Astrocyte (in vitro differentiated cells and primary cell): ENCODE results near the gene GRK6.

ENCODE experiments used
- EZH2 ChIP-seq: IDR thresholded peaks from 2 replicates; pipeline ENCODE4 v1.6.1; 2012; ENCODE audit warnings: mild to moderate bottlenecking, low read length, inconsistent platforms; ENCODE audit not compliant: insufficient read depth
- TF ChIP-seq, protein P1 (sequence below): IDR thresholded peaks from 2 replicates; pipeline ENCODE4 v1.5.1; 2011; ENCODE audit warnings: low read depth, mild to moderate bottlenecking, inconsistent platforms, low read length, moderate library complexity; ENCODE audit not compliant: insufficient read depth

DNA sequence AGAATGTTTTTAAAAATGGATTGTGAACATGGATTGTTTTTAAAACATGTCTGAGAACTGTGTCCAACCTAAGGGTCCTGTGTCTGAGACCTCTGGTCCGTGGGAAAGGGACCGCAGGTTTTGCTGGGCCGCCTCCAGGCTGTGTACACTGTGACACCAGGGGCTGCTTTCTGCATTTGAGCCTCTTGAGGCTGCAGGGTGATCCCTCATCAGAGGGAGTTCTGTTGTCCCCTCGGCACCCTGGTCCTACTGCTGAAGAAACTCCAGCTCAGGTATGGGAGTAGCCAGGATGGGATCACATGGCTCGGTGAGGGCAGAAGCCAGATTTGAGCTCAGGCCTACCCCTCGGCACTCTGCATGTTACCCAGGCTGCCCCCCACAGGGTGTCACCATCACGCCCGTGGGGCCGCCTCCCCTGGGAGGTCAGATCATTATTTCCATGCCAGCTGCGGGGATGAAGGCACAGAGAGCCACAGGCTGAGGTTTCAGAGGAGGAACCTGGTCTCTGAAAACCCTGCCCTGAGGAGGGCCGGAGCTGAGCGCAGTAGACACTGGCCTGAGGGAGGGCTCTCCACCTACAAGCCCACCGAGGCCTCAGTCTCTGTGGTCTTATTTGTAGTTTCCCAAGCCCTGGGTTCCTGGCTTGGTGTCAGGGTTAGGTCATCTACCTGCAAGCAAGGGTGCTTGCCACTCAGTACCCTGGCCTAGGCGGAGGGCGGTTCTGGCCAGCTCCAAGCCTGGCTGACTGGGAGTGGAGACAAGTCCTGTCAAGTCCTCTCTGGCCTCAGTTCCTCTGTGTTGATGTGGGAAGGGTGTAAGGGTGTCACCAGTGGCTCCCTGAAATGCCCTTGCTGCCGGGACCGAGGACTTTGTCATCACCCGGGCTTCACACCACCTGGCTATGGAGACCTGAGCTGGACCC is 22.9 kb downstream of the GRK6 start:
- TF ChIP-seq, protein P1, sequence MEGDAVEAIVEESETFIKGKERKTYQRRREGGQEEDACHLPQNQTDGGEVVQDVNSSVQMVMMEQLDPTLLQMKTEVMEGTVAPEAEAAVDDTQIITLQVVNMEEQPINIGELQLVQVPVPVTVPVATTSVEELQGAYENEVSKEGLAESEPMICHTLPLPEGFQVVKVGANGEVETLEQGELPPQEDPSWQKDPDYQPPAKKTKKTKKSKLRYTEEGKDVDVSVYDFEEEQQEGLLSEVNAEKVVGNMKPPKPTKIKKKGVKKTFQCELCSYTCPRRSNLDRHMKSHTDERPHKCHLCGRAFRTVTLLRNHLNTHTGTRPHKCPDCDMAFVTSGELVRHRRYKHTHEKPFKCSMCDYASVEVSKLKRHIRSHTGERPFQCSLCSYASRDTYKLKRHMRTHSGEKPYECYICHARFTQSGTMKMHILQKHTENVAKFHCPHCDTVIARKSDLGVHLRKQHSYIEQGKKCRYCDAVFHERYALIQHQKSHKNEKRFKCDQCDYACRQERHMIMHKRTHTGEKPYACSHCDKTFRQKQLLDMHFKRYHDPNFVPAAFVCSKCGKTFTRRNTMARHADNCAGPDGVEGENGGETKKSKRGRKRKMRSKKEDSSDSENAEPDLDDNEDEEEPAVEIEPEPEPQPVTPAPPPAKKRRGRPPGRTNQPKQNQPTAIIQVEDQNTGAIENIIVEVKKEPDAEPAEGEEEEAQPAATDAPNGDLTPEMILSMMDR, result no peak
- no peak for TF ChIP-seq EZH2
